ENCODE data around the gene MAG. TPM values are rescaled to one million over a fixed set of nuclear protein-coding genes. Genes with fewer than 3 reads are reported as not detected.
A peak's percentile ranks its signal among the peaks of the same experiment; 100 is the strongest.

The MAG gene
- total and polyA plus RNA-seq, 10 of the 15 experiments (the other 5 are each of a cell fraction or from before 2014, with no cell fraction given): 0.03 to 0.82 (median 0.17) TPM; not detected in 2

DNA sequence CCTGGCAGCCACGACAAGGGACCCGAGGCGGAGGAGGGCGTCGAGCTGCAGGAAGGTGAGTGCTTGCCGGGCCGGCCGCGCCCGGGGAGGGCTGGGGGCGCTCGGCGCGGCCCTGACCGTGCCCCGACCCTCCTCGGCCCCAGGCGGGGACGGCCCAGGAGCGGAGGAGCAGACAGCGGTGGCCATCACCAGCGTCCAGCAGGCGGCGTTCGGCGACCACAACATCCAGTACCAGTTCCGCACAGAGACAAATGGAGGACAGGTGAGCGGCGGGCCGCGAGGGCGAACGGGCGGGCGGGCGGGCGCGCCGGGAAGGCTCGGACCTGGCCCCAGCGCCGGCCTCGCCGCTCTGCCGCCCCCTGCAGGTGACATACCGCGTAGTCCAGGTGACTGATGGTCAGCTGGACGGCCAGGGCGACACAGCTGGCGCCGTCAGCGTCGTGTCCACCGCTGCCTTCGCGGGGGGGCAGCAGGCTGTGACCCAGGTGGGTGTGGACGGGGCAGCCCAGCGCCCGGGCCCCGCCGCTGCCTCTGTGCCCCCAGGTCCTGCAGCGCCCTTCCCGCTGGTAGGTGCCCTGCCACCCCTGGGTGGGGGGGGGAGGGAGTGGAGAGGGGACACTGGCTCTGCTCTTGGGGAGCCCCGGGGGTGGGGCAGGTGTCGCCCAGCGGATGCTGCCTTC lies 22.4 kb upstream of the MAG start (continued):
- TF ChIP-seq, protein P1, sequence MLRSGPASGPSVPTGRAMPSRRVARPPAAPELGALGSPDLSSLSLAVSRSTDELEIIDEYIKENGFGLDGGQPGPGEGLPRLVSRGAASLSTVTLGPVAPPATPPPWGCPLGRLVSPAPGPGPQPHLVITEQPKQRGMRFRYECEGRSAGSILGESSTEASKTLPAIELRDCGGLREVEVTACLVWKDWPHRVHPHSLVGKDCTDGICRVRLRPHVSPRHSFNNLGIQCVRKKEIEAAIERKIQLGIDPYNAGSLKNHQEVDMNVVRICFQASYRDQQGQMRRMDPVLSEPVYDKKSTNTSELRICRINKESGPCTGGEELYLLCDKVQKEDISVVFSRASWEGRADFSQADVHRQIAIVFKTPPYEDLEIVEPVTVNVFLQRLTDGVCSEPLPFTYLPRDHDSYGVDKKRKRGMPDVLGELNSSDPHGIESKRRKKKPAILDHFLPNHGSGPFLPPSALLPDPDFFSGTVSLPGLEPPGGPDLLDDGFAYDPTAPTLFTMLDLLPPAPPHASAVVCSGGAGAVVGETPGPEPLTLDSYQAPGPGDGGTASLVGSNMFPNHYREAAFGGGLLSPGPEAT (IDR thresholded peaks at IDR 0.05; ENCODE audit: low read depth): no peak
- TF ChIP-seq GABPA (IDR thresholded peaks at IDR 0.05; ENCODE audit: low read depth) (no peak), WRNIP1 (IDR thresholded peaks at IDR 0.05; ENCODE audit: borderline replicate concordance, low read depth, low read length) (no peak), SIN3A (IDR thresholded peaks at IDR 0.05; ENCODE audit: low read depth, low read length) (peak; percentile 62; the same call in 1 of the 2 replicates), BRCA1 (IDR thresholded peaks at IDR 0.05; ENCODE audit: low read depth, low read length) (no peak), HDAC6 (IDR thresholded peaks at IDR 0.05; ENCODE audit: unreplicated experiment) (no peak), ZNF384 (IDR thresholded peaks at IDR 0.05; ENCODE audit: borderline replicate concordance, low read depth, low read length) (no peak), SPI1 (IDR thresholded peaks at IDR 0.05; ENCODE audit: borderline replicate concordance, insufficient read depth, low read depth, low read length) (peak; percentile 62; the same call in 1 of the 2 replicates), MYB (IDR thresholded peaks at IDR 0.05; ENCODE audit: borderline replicate concordance, low read depth, low read length) (no peak), IKZF1 (conservative IDR thresholded peaks at IDR 0.05) (peak; percentile 40), JUND (IDR thresholded peaks at IDR 0.05; ENCODE audit: low read depth, low read length) (no peak), RFX5 (IDR thresholded peaks at IDR 0.05; ENCODE audit: low read depth, low read length) (no peak), ASH2L (IDR thresholded peaks at IDR 0.05; ENCODE audit: borderline replicate concordance, low read depth) (no peak), CREB1 (IDR thresholded peaks at IDR 0.05; ENCODE audit: low read depth) (no peak), NFIC (IDR thresholded peaks at IDR 0.05; ENCODE audit: low read depth, low read length) (no peak), ATF7 (IDR thresholded peaks at IDR 0.05; ENCODE audit: low read depth) (no peak), ZBED1 (IDR thresholded peaks at IDR 0.05; ENCODE audit: borderline replicate concordance) (no peak), YBX1 (IDR thresholded peaks at IDR 0.05) (no peak), NRF1 (conservative IDR thresholded peaks at IDR 0.05; ENCODE audit: low read depth, low read length) (no peak), SIX5 (IDR thresholded peaks at IDR 0.05; ENCODE audit: low read depth, low read length, severe bottlenecking) (no peak), ZZZ3 (IDR thresholded peaks at IDR 0.05; ENCODE audit: control insufficient read depth, insufficient read length, low read depth) (no peak), RBBP5 (conservative IDR thresholded peaks at IDR 0.05) (no peak), TAF1 (IDR thresholded peaks at IDR 0.05; ENCODE audit: borderline replicate concordance, low read depth, low read length) (no peak), EED (IDR thresholded peaks at IDR 0.05; ENCODE audit: low read depth) (no peak)
- TF ChIP-seq, protein P2, sequence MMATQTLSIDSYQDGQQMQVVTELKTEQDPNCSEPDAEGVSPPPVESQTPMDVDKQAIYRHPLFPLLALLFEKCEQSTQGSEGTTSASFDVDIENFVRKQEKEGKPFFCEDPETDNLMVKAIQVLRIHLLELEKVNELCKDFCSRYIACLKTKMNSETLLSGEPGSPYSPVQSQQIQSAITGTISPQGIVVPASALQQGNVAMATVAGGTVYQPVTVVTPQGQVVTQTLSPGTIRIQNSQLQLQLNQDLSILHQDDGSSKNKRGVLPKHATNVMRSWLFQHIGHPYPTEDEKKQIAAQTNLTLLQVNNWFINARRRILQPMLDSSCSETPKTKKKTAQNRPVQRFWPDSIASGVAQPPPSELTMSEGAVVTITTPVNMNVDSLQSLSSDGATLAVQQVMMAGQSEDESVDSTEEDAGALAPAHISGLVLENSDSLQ (IDR thresholded peaks at IDR 0.05): no peak
- TF ChIP-seq, protein P3, sequence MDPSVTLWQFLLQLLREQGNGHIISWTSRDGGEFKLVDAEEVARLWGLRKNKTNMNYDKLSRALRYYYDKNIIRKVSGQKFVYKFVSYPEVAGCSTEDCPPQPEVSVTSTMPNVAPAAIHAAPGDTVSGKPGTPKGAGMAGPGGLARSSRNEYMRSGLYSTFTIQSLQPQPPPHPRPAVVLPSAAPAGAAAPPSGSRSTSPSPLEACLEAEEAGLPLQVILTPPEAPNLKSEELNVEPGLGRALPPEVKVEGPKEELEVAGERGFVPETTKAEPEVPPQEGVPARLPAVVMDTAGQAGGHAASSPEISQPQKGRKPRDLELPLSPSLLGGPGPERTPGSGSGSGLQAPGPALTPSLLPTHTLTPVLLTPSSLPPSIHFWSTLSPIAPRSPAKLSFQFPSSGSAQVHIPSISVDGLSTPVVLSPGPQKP (IDR thresholded peaks at IDR 0.05; ENCODE audit: low read depth, low read length): no peak
- TF ChIP-seq, protein P4, sequence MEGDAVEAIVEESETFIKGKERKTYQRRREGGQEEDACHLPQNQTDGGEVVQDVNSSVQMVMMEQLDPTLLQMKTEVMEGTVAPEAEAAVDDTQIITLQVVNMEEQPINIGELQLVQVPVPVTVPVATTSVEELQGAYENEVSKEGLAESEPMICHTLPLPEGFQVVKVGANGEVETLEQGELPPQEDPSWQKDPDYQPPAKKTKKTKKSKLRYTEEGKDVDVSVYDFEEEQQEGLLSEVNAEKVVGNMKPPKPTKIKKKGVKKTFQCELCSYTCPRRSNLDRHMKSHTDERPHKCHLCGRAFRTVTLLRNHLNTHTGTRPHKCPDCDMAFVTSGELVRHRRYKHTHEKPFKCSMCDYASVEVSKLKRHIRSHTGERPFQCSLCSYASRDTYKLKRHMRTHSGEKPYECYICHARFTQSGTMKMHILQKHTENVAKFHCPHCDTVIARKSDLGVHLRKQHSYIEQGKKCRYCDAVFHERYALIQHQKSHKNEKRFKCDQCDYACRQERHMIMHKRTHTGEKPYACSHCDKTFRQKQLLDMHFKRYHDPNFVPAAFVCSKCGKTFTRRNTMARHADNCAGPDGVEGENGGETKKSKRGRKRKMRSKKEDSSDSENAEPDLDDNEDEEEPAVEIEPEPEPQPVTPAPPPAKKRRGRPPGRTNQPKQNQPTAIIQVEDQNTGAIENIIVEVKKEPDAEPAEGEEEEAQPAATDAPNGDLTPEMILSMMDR (IDR thresholded peaks at IDR 0.05 in 2 of 3, conservative IDR thresholded peaks at IDR 0.05 in 1 of 3; ENCODE audit: control insufficient read depth in 2 of 3, extremely low read depth in 1 of 3, insufficient read depth in 1 of 3, low read depth in 3 of 3, low read length in 3 of 3): peak; percentile 39 to 66 (median 66)

Data from GM12878 (cell line).